Myocyte (in vitro differentiated cells): ENCODE data around the gene OR2W1. TPM values are rescaled to one million over a fixed set of nuclear protein-coding genes. Genes with fewer than 3 reads are reported as not detected.
A peak's percentile ranks its signal among the peaks of the same experiment; 100 is the strongest.

ENCODE experiments used
- DNase-seq: peaks from one replicate; pipeline ENCODE4 v3.0.0-alpha.2; 2012; ENCODE audit warnings: low read depth
- polyA plus RNA-seq: library from polyadenylated mRNA; unstranded; fragments of >200 nt; gene quantifications from one replicate; pipeline ENCODE4 v1.2.1, GENCODE V29; 2012; ENCODE audit warnings: missing spikeins
- total RNA-seq: library from RNA; depleted of rRNA; stranded (reverse); fragments of >200 nt; gene quantifications from 2 replicates; pipeline ENCODE4 v1.2.3, GENCODE V29; 2014

Gene OR2W1
- not detected in 2 replicates for total RNA-seq
- polyA plus RNA-seq = not detected

- DNase-seq = no peak
These were observed at the start of gene OR2W1 for GRCh38 chr6:29045075-29045474. OR2W1 (minus strand) TSS chr6:29045175; CDS start chr6:29045175, 0 bp downstream.

GRCh38 chr6:29092957-29093356, 48.0 kb upstream of the OR2W1 start:
- no peak for DNase-seq

GRCh38 chr6:29087213-29087612, 42.2 kb upstream of the OR2W1 start, which contains the start of gene OR2B3:
OR2B3 (minus strand) TSS chr6:29087313; CDS start chr6:29087248, 65 bp downstream.
- no peak for DNase-seq

- no peak for DNase-seq
These were observed 37.5 kb upstream of the OR2W1 start for GRCh38 chr6:29082457-29082856.

- no peak for DNase-seq
These were observed 36.3 kb upstream of the OR2W1 start for GRCh38 chr6:29081312-29081711.

GRCh38 chr6:29079203-29079602, 34.2 kb upstream of the OR2W1 start:
- DNase-seq = no peak

- peak; percentile 9 for DNase-seq
These were observed 27.1 kb upstream of the OR2W1 start for GRCh38 chr6:29071831-29072723.

GRCh38 chr6:29051680-29052079, 6.7 kb upstream of the OR2W1 start:
- DNase-seq = no peak

- no peak for DNase-seq
These were observed 9.0 kb downstream of the OR2W1 start for GRCh38 chr6:29035951-29036350.

- no peak for DNase-seq
These were observed 16.2 kb downstream of the OR2W1 start for GRCh38 chr6:29028821-29029220.

GRCh38 chr6:29025927-29026585, 18.9 kb downstream of the OR2W1 start:
- DNase-seq = no peak

GRCh38 chr6:29021434-29021833, 23.5 kb downstream of the OR2W1 start:
- DNase-seq = no peak

- no peak for DNase-seq
These were observed 25.3 kb downstream of the OR2W1 start for GRCh38 chr6:29019629-29020028.

GRCh38 chr6:29017428-29017802, 27.6 kb downstream of the OR2W1 start:
- no peak for DNase-seq

- DNase-seq = peak; percentile 85
These were observed 28.2 kb downstream of the OR2W1 start for GRCh38 chr6:29016559-29017427.

GRCh38 chr6:29014729-29015608, 30.0 kb downstream of the OR2W1 start:
- DNase-seq = no peak

GRCh38 chr6:29011276-29011734, 33.7 kb downstream of the OR2W1 start:
- peak; percentile 67 for DNase-seq

- DNase-seq = no peak
These were observed 35.6 kb downstream of the OR2W1 start for GRCh38 chr6:29009358-29009757.

GRCh38 chr6:29008089-29008488, 36.9 kb downstream of the OR2W1 start:
- DNase-seq = no peak

- peak; percentile 67 for DNase-seq
These were observed 39.6 kb downstream of the OR2W1 start, which contains the start of gene ZNF311 for GRCh38 chr6:29005183-29005885. ZNF311 (minus strand) TSS chr6:29005315; CDS start chr6:29003954, 1,361 bp downstream.
